ENCODE data around the gene SLC13A4.

- TF ChIP-seq CTCF (IDR thresholded peaks at IDR 0.05; ENCODE audit: extremely low read depth in 1 of 2, insufficient read depth in 1 of 2, low read depth in 1 of 2, low read length in 2 of 2), result no peak
- TF ChIP-seq FOS (IDR thresholded peaks at IDR 0.05; ENCODE audit: borderline replicate concordance, insufficient read depth, low read length), result no peak
- no peak for TF ChIP-seq MAX (IDR thresholded peaks at IDR 0.05; ENCODE audit: insufficient read depth, insufficient read length)
- no peak for TF ChIP-seq POLR2A (IDR thresholded peaks at IDR 0.05; ENCODE audit: low read depth, low read length)
- TF ChIP-seq EZH2 (IDR thresholded peaks at IDR 0.05; ENCODE audit: borderline replicate concordance, low read depth, low read length, severe bottlenecking), result no peak
Measured at GRCh38 chr7:135706038-135706742, 21.8 kb downstream of the SLC13A4 start.
